Fibroblast of skin of right quadriceps (primary cell): ENCODE results near the gene PADI2.

Experiments
- DNase-seq: peaks from one replicate; pipeline ENCODE4 v3.0.0-alpha.2; 2013

The PADI2 gene

GRCh38 chr1:17080085-17080759, 39.0 kb downstream of the PADI2 start:
- DNase-seq = no peak

- no peak for DNase-seq
These were observed 40.0 kb downstream of the PADI2 start for GRCh38 chr1:17078991-17079868.

GRCh38 chr1:17075470-17076255, 43.6 kb downstream of the PADI2 start:
- DNase-seq = no peak

- no peak for DNase-seq
These were observed 47.5 kb downstream of the PADI2 start for GRCh38 chr1:17071794-17072193.

GRCh38 chr1:17070163-17070525, 49.1 kb downstream of the PADI2 start:
- DNase-seq = no peak

GRCh38 chr1:17069452-17070162, 49.6 kb downstream of the PADI2 start:
- no peak for DNase-seq

GRCh38 chr1:17068789-17069188, 50.5 kb downstream of the PADI2 start:
- DNase-seq = no peak

GRCh38 chr1:17067465-17068240, 51.6 kb downstream of the PADI2 start:
- DNase-seq = no peak

- DNase-seq = no peak
These were observed 52.2 kb downstream of the PADI2 start for GRCh38 chr1:17067069-17067426.

GRCh38 chr1:17066361-17067068, 52.7 kb downstream of the PADI2 start:
- DNase-seq = no peak

- no peak for DNase-seq
These were observed 53.6 kb downstream of the PADI2 start for GRCh38 chr1:17065666-17066065.

- DNase-seq = peak; percentile 41
These were observed 56.5 kb downstream of the PADI2 start for GRCh38 chr1:17062751-17063150.

GRCh38 chr1:17061892-17062291, 57.4 kb downstream of the PADI2 start:
- no peak for DNase-seq

- no peak for DNase-seq
These were observed 57.8 kb downstream of the PADI2 start for GRCh38 chr1:17061486-17061885.

- no peak for DNase-seq
These were observed 58.9 kb downstream of the PADI2 start for GRCh38 chr1:17060306-17060749.

- DNase-seq = peak; percentile 55
These were observed 59.6 kb downstream of the PADI2 start for GRCh38 chr1:17059391-17060305.

GRCh38 chr1:17056551-17056950, 62.7 kb downstream of the PADI2 start:
- no peak for DNase-seq

GRCh38 chr1:17055801-17056200, 63.5 kb downstream of the PADI2 start:
- no peak for DNase-seq

GRCh38 chr1:17053685-17054410, 65.4 kb downstream of the PADI2 start, which contains the start of gene SDHB:
SDHB (minus strand) TSS chr1:17054032; CDS start chr1:17054019, 13 bp downstream.
- DNase-seq = peak; percentile 98
